SK-N-SH (cell line): ENCODE data around the gene KCTD5. TPM values are rescaled to one million over a fixed set of nuclear protein-coding genes. Genes with fewer than 3 reads are reported as not detected.

Source experiments
- CTCF ChIA-PET: fragments of 300-600, 350-600 bp; formaldehyde crosslinking; extraction: SDS; loops from one replicate; lab custom pipeline; 2021; lab: Yijun Ruan, JAX
- POLR2A ChIA-PET: fragments of 350-600 bp; sonication (Branson Sonifier 250); formaldehyde crosslinking; extraction: SDS; loops from one replicate; lab custom pipeline; 2020; ENCODE audit warnings: antibody characterized with exemption, inconsistent platforms; lab: Yijun Ruan, JAX
- DNase-seq: peaks from one replicate; pipeline ENCODE4 v3.0.0; 2012
- H2AFZ ChIP-seq: fragments of 200-600 bp; sonication (generic); 2 replicates; pipeline ENCODE4 v1.8.1; 2016; ENCODE audit warnings: antibody characterized with exemption, mild to moderate bottlenecking, low read depth
- H3F3A ChIP-seq: fragments of 200-600 bp; sonication (generic); replicated peaks from 2 replicates; pipeline ENCODE3; 2016; ENCODE audit warnings: antibody characterized with exemption, mild to moderate bottlenecking; ENCODE audit not compliant: insufficient read depth
- H3K27ac ChIP-seq, 2 experiments: fragments of 200-500 bp in 1 of 2; fragments of 200-600 bp in 1 of 2; sonication (Bioruptor generic) in 1 of 2; sonication (generic), shearing (Covaris generic) in 1 of 2; 2 replicates each; pipeline versions ENCODE4 v1.5.1 to v1.6.1; 2014 to 2016; ENCODE audit warnings: low read depth in 2 of 2, inconsistent platforms in 1 of 2, low read length in 1 of 2, mild to moderate bottlenecking in 1 of 2, mixed read lengths in 1 of 2
- H3K27me3 ChIP-seq: fragments of 200-600 bp; sonication (generic), shearing (Covaris generic); 2 replicates; pipeline ENCODE4 v1.6.1; 2016; ENCODE audit warnings: mixed run types; ENCODE audit not compliant: insufficient read depth
- H3K36me3 ChIP-seq, 2 experiments: fragments of 200-500 bp in 1 of 2; fragments of 200-600 bp in 1 of 2; sonication (Bioruptor generic) in 1 of 2; sonication (generic) in 1 of 2; replicated peaks in 1 of 2; 2 replicates each; pipeline versions ENCODE3 to v1.5.1; 2014 to 2016; ENCODE audit warnings: low read length in 1 of 2, mild to moderate bottlenecking in 1 of 2; ENCODE audit not compliant: insufficient read depth in 2 of 2, control insufficient read depth in 1 of 2
- H3K4me1 ChIP-seq, 2 experiments: fragments of 200-500 bp in 1 of 2; fragments of 200-600 bp in 1 of 2; sonication (Bioruptor generic) in 1 of 2; sonication (generic), shearing (Covaris generic) in 1 of 2; 2 replicates each; pipeline versions ENCODE4 v1.5.1 to v1.6.1; 2014 to 2016; ENCODE audit warnings: low read depth in 1 of 2, low read length in 1 of 2, mixed run types in 1 of 2; ENCODE audit not compliant: insufficient read depth in 2 of 2, control insufficient read depth in 1 of 2
- H3K4me2 ChIP-seq: fragments of 200-600 bp; sonication (generic), shearing (Covaris generic); 2 replicates; pipeline ENCODE4 v1.6.1; 2017; ENCODE audit warnings: mixed run types
- H3K4me3 ChIP-seq, 2 experiments: fragments of 200-500 bp in 1 of 2; fragments of 200-600 bp in 1 of 2; sonication (Bioruptor generic) in 1 of 2; sonication (generic), shearing (Covaris generic) in 1 of 2; 2 replicates each; pipeline versions ENCODE4 v1.5.1 to v1.8.1; 2014 to 2016; ENCODE audit warnings: low read depth in 2 of 2, inconsistent platforms in 1 of 2, low read length in 1 of 2, mild to moderate bottlenecking in 1 of 2, mixed read lengths in 1 of 2, moderate library complexity in 1 of 2
- H3K79me2 ChIP-seq: fragments of 200-600 bp; sonication (generic); 2 replicates; pipeline ENCODE4 v1.8.1; 2017; ENCODE audit warnings: mild to moderate bottlenecking; ENCODE audit not compliant: insufficient read depth
- H3K9ac ChIP-seq: fragments of 200-600 bp; sonication (generic); 2 replicates; pipeline ENCODE4 v1.6.1; 2017; ENCODE audit warnings: mixed run types
- H3K9me2 ChIP-seq: fragments of 200-600 bp; sonication (generic); 2 replicates; pipeline ENCODE4 v1.6.1; 2017; ENCODE audit warnings: mixed run types
- H3K9me3 ChIP-seq: fragments of 200-600 bp; sonication (generic); 2 replicates; pipeline ENCODE4 v1.6.1; 2017; ENCODE audit warnings: mixed run types, mild to moderate bottlenecking, moderate library complexity
- H4K20me1 ChIP-seq: fragments of 200-600 bp; sonication (generic); 2 replicates; pipeline ENCODE4 v1.6.1; 2017; ENCODE audit warnings: mild to moderate bottlenecking, mixed run types; ENCODE audit not compliant: insufficient read depth
- CTCF ChIP-seq: fragments of 200-600 bp; sonication (generic); IDR thresholded peaks from 2 replicates; pipeline ENCODE4 v1.6.1; 2017; ENCODE audit warnings: antibody characterized with exemption, mild to moderate bottlenecking, moderate library complexity
- ELF1 ChIP-seq: IDR thresholded peaks from 2 replicates; pipeline ENCODE4 v1.4.0; 2012
- EZH2phosphoT487 ChIP-seq: fragments of 200-600 bp; sonication (generic); IDR thresholded peaks from 2 replicates; pipeline ENCODE4 v1.6.1; 2017; ENCODE audit warnings: low read depth, mixed run types, mild to moderate bottlenecking, antibody characterized with exemption, moderate library complexity, borderline replicate concordance
- FOXM1 ChIP-seq: IDR thresholded peaks from 2 replicates; pipeline ENCODE4 v1.4.0; 2012; ENCODE audit warnings: low read depth, mild to moderate bottlenecking
- IRF3 ChIP-seq: fragments of 150-350 bp; IDR thresholded peaks from 2 replicates; pipeline ENCODE4 v1.6.1; 2016; ENCODE audit warnings: mild to moderate bottlenecking, low read depth, low read length
- MXI1 ChIP-seq: IDR thresholded peaks from 2 replicates; pipeline ENCODE4 v1.6.1; 2012; ENCODE audit warnings: mild to moderate bottlenecking, low read depth, low read length, improper control_type of control experiment
- NFIC ChIP-seq: IDR thresholded peaks from 2 replicates; pipeline ENCODE4 v1.4.0; 2012; ENCODE audit warnings: borderline replicate concordance
- PBX3 ChIP-seq: IDR thresholded peaks from 2 replicates; pipeline ENCODE4; 2012
- POLR2AphosphoS5 ChIP-seq: IDR thresholded peaks from 2 replicates; pipeline ENCODE4 v1.6.1; 2012; ENCODE audit warnings: low read depth, low read length
- RAD21 ChIP-seq: IDR thresholded peaks from 2 replicates; pipeline ENCODE4 v1.6.1; 2012; ENCODE audit warnings: mild to moderate bottlenecking, low read length
- REST ChIP-seq: IDR thresholded peaks from 2 replicates; pipeline ENCODE4 v1.6.1; 2012; ENCODE audit warnings: mild to moderate bottlenecking, low read depth, low read length, moderate library complexity
- RFX5 ChIP-seq: IDR thresholded peaks from 2 replicates; pipeline ENCODE4 v1.6.1; 2012; ENCODE audit warnings: mild to moderate bottlenecking, improper control_type of control experiment, low read length
- SIN3A ChIP-seq: IDR thresholded peaks from 2 replicates; pipeline ENCODE4 v1.6.1; 2012; ENCODE audit warnings: low read depth, mild to moderate bottlenecking, low read length, moderate library complexity, borderline replicate concordance
- TCF12 ChIP-seq: IDR thresholded peaks from 2 replicates; pipeline ENCODE4 v1.4.0; 2012
- TEAD4 ChIP-seq: IDR thresholded peaks from 2 replicates; pipeline ENCODE4 v1.4.0; 2012; ENCODE audit warnings: mild to moderate bottlenecking, borderline replicate concordance; ENCODE audit not compliant: insufficient read depth
- USF1 ChIP-seq: IDR thresholded peaks from 2 replicates; pipeline ENCODE4 v1.4.0; 2012; ENCODE audit warnings: low read depth, borderline replicate concordance
- WGBS: methylation state at CpG from one replicate; pipeline ENCODE4 v1.1.6; 2017; ENCODE audit warnings: low lambda C conversion rate; 5-methylcytosine and 5-hydroxymethylcytosine counted together
- polyA plus RNA-seq, 3 experiments: library from polyadenylated mRNA; depleted of rRNA; stranded (reverse); fragments of >200 nt; gene quantifications; 2 replicates each; pipeline ENCODE4 v1.2.3, GENCODE V29; 2012

KCTD5 gene
- polyA plus RNA-seq, 1 of the 3 experiments (the other 2 are of a cell fraction) = 53.4 TPM

- Histone ChIP-seq H3K27me3 (no peaks in the 10 kb centered on the region), H3K9ac (no peak overlapping the region), H3K4me1 (no peaks in the 10 kb centered on the region; a peak in 1 of 4 replicates), H2AFZ (no peak overlapping the region), H3K4me3 (no peak overlapping the region), H3K36me3 (peaks cover 0 to 62% of the 10 kb centered on the region in 2 experiments), H3K9me3 (no peaks in the 10 kb centered on the region), H3K27ac (no peak overlapping the region), H3K9me2 (no peaks in the 10 kb centered on the region), H3F3A (no peaks in the 10 kb centered on the region), H3K79me2 (0 out of 2 replicates have a peak, but pooled peaks cover 4% of the 10 kb centered on the region), H3K4me2 (no peak overlapping the region), H4K20me1 (no peaks in the 10 kb centered on the region)
- CTCF ChIA-PET = interaction anchor here (0.6 to 0.7 kb wide), 2 partner anchors 9 to 221 kb away, joined by 3 read pairs; no protein-coding TSS in a partner anchor
- DNase-seq = no peak
- TF ChIP-seq POLR2AphosphoS5 (no peak), FOXM1 (no peak), RAD21 (no peak), MXI1 (no peak), CTCF (no peak), TCF12 (no peak), PBX3 (no peak), IRF3 (no peak), TEAD4 (no peak), USF1 (no peak)
- POLR2A ChIA-PET = no interaction called here
- 100% methylated on average over 6 of the region's 17 CpGs for WGBS
Measured at GRCh38 chr16:2706085-2706484, 23.8 kb downstream of the KCTD5 start.

- no peaks in the 10 kb centered on the region for H3K27me3 ChIP-seq
- no peaks in the 10 kb centered on the region for H3F3A ChIP-seq
- 0 out of 2 replicates have a peak, but pooled peaks cover 4% of the 10 kb centered on the region for H3K79me2 ChIP-seq
- H3K4me1 ChIP-seq = no peaks in the 10 kb centered on the region; a peak in 1 of 4 replicates
- DNase-seq = no peak
- POLR2A ChIA-PET = no interaction called here
- TF ChIP-seq RFX5 (no peak), REST (no peak), EZH2phosphoT487 (no peak), ELF1 (no peak), SIN3A (no peak), NFIC (no peak)
- H2AFZ ChIP-seq = no peak overlapping the region
- no peak overlapping the region for H3K27ac ChIP-seq
- H3K9me3 ChIP-seq = no peaks in the 10 kb centered on the region
- CTCF ChIA-PET = interaction anchor here (0.6 kb wide), 1 partner anchor 8 kb away, joined by 3 read pairs; no protein-coding TSS in a partner anchor
- H3K9me2 ChIP-seq = no peaks in the 10 kb centered on the region
- H3K9ac ChIP-seq = no peak overlapping the region
- peaks cover 0 to 57% of the 10 kb centered on the region in 2 experiments for H3K36me3 ChIP-seq
- H3K4me3 ChIP-seq = no peak overlapping the region
- WGBS = 92% methylated on average over 15 of the region's 22 CpGs
- no peak overlapping the region for H3K4me2 ChIP-seq
- H4K20me1 ChIP-seq = no peaks in the 10 kb centered on the region
Measured at GRCh38 chr16:2706611-2707311, 24.4 kb downstream of the KCTD5 start.
